ENCODE data around the gene TUBD1.

The TUBD1 gene

DNA sequence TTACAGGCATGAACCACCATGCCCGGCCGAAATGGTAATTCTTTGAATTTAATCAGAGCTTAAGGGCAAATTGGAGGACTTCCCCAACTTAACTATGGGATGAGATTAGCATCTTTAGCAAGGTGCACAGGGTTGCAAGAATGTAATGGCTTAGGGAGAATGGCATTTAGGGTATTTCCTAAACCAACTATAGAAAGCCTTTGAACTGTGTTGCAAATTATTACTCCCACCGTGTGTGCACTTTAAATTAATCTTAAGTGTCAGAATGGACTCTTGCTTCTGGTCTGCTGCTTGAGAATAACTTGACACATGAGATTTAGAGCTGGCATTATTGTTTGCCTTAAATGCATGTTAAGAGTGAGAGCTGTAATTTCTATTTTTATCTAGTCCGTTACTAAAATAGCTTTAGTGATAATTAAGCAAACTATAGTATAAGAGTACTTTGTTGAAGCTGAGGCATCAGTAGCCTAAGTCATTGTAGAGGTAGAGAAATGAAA, 59.8 kb downstream of the TUBD1 start:
- ATAC-seq (ENCODE audit: insufficient read depth, low read depth) (no peak), DNase-seq (no peak)
- Histone ChIP-seq H3K27ac (ENCODE audit: low read length) (no peak overlapping the region), H3K36me3 (ENCODE audit: insufficient read depth, low read length) (no peaks in the 10 kb centered on the region), H3K9me3 (ENCODE audit: insufficient read depth, low read length, severe bottlenecking) (no peaks in the 10 kb centered on the region), H3K4me2 (ENCODE audit: insufficient read depth, low read length) (no peak overlapping the region), H3K9ac (ENCODE audit: low read depth, low read length) (no peak overlapping the region), H2AFZ (ENCODE audit: low read depth, low read length) (no peak overlapping the region), H3K79me2 (ENCODE audit: insufficient read depth, low read length) (peaks cover 2% of the 10 kb centered on the region; the same call in 1 of the 2 replicates), H3K4me1 (ENCODE audit: insufficient read depth, low read length) (peaks cover 44% of the 10 kb centered on the region), H3K4me3 (ENCODE audit: low read depth in 1 of 2, low read length in 2 of 2) (no peak overlapping the region), H4K20me1 (ENCODE audit: insufficient read depth, low read length) (no peaks in the 10 kb centered on the region), H3K27me3 (ENCODE audit: insufficient read depth, low read length, poor library complexity) (no peaks in the 10 kb centered on the region)
- no peak for TF ChIP-seq EZH2 (IDR thresholded peaks at IDR 0.05; ENCODE audit: borderline replicate concordance, low read depth, low read length, severe bottlenecking)
- TF ChIP-seq, protein P1, sequence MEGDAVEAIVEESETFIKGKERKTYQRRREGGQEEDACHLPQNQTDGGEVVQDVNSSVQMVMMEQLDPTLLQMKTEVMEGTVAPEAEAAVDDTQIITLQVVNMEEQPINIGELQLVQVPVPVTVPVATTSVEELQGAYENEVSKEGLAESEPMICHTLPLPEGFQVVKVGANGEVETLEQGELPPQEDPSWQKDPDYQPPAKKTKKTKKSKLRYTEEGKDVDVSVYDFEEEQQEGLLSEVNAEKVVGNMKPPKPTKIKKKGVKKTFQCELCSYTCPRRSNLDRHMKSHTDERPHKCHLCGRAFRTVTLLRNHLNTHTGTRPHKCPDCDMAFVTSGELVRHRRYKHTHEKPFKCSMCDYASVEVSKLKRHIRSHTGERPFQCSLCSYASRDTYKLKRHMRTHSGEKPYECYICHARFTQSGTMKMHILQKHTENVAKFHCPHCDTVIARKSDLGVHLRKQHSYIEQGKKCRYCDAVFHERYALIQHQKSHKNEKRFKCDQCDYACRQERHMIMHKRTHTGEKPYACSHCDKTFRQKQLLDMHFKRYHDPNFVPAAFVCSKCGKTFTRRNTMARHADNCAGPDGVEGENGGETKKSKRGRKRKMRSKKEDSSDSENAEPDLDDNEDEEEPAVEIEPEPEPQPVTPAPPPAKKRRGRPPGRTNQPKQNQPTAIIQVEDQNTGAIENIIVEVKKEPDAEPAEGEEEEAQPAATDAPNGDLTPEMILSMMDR (IDR thresholded peaks at IDR 0.05; ENCODE audit: borderline replicate concordance, extremely low read depth, low read length, poor library complexity, severe bottlenecking) = no peak

DNA sequence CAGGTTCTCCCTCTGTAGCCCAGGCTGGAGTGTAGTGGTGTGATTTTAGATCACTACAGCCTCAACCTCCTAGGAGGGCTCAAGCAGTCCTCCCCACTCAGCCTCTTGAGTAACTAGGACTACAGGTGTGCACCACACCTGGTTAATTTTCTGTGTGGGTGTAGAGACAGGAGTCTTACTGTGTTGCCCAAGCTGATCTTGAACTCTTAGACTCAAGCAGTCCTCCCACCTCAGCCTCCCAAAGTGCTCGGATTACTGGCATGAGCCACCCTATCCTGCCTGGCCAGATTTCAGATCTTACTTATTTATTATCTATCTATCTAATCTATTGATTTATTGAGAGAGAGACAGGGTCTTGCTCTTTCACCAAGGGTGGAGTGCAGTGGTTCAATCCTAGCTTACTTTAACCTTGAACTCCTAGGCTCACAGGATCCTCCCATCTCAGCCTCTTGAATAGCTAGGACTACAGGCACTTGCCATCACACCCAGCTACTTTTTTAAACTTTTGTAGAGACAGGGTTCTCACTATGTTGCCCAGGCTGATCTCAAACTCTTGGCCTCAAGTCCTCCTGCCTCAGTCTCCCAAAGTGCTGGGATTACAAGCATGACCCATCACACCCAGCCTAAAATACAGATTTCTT, 61.8 kb downstream of the TUBD1 start:
- Histone ChIP-seq H3K4me2 (ENCODE audit: insufficient read depth, low read length) (no peak overlapping the region), H3K4me3 (ENCODE audit: low read depth in 1 of 2, low read length in 2 of 2) (no peak overlapping the region), H3K36me3 (ENCODE audit: insufficient read depth, low read length) (no peaks in the 10 kb centered on the region), H3K9me3 (ENCODE audit: insufficient read depth, low read length, severe bottlenecking) (no peaks in the 10 kb centered on the region), H3K9ac (ENCODE audit: low read depth, low read length) (no peak overlapping the region), H3K4me1 (ENCODE audit: insufficient read depth, low read length) (peaks cover 50% of the 10 kb centered on the region), H2AFZ (ENCODE audit: low read depth, low read length) (no peak overlapping the region), H3K27ac (ENCODE audit: low read length) (peak overlapping the region; percentile 86), H3K79me2 (ENCODE audit: insufficient read depth, low read length) (no peaks in the 10 kb centered on the region), H3K27me3 (ENCODE audit: insufficient read depth, low read length, poor library complexity) (no peaks in the 10 kb centered on the region), H4K20me1 (ENCODE audit: insufficient read depth, low read length) (no peaks in the 10 kb centered on the region)
- ATAC-seq (ENCODE audit: insufficient read depth, low read depth) = no peak
- no peak for DNase-seq
- TF ChIP-seq EZH2 (IDR thresholded peaks at IDR 0.05; ENCODE audit: borderline replicate concordance, low read depth, low read length, severe bottlenecking) = no peak
- TF ChIP-seq, protein P1 (IDR thresholded peaks at IDR 0.05; ENCODE audit: borderline replicate concordance, extremely low read depth, low read length, poor library complexity, severe bottlenecking) = no peak

- Histone ChIP-seq H3K9ac (ENCODE audit: low read depth, low read length) (peak overlapping the region; percentile 40), H4K20me1 (ENCODE audit: insufficient read depth, low read length) (no peaks in the 10 kb centered on the region), H3K9me3 (ENCODE audit: insufficient read depth, low read length, severe bottlenecking) (no peaks in the 10 kb centered on the region), H3K36me3 (ENCODE audit: insufficient read depth, low read length) (no peaks in the 10 kb centered on the region), H3K4me1 (ENCODE audit: insufficient read depth, low read length) (peaks cover 57% of the 10 kb centered on the region), H3K79me2 (ENCODE audit: insufficient read depth, low read length) (no peaks in the 10 kb centered on the region), H3K27ac (ENCODE audit: low read length) (peak overlapping the region; percentile 86), H3K4me3 (ENCODE audit: low read depth in 1 of 2, low read length in 2 of 2) (no peak overlapping the region), H3K4me2 (ENCODE audit: insufficient read depth, low read length) (peak overlapping the region; percentile 41; the same call in 1 of the 2 replicates), H3K27me3 (ENCODE audit: insufficient read depth, low read length, poor library complexity) (no peaks in the 10 kb centered on the region), H2AFZ (ENCODE audit: low read depth, low read length) (no peak overlapping the region)
- TF ChIP-seq, protein P1 (IDR thresholded peaks at IDR 0.05; ENCODE audit: borderline replicate concordance, extremely low read depth, low read length, poor library complexity, severe bottlenecking) = no peak
- TF ChIP-seq EZH2 (IDR thresholded peaks at IDR 0.05; ENCODE audit: borderline replicate concordance, low read depth, low read length, severe bottlenecking) = no peak
- ATAC-seq (ENCODE audit: insufficient read depth, low read depth) (no peak), DNase-seq (no peak)
Measured at GRCh38 chr17:59830007-59830630, 62.6 kb downstream of the TUBD1 start.
